ENCODE results near the gene SPDYE16.

DNA sequence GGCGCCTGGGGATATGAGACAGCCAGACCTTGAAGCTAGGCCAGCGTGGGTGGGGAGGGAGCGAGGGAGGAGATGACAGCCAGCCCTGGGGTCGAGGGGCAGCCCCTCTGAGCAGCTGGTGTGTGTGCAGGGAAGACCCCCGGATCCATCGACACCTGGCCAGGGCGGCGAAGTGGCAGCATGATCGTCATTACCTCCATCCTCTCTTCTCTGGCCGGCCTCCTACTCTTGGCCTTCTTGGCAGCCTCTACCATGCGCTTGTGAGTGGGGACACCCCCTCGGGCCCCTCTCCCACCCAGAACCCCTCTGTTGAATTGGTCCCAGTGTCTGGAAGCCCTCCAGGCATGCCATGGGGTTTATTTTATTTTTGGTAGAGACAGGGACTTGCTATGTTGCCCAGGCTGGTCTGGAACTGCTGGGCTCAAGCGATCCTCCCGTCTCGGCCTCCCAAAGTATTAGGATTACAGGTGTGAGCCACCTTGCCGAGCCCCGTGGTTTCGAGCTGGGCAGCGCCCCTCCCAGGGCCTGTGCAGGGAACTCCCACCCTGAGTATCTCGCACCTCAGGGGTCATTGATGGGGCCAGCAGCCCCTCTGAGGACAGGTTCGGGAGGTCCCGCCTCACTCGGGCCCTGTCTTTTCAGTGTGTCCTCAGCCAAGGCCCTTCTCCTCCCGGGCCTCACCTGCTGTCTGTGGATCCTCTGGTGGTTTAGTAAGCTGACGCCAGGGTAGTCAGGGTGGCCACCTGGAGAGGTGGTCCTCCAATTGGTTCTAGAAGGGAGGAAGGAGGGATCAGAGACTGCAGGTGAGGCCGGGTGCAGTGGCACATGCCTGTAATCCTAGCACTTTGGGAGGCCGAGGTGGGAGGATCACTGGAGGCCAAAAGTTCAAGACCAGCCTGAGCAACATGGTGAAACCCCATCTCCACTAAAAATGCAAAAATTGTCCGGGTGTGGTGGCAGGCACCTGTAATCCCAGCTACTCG lies 29.0 kb downstream of the SPDYE16 start:
- TF ChIP-seq GATA2 (IDR thresholded peaks at IDR 0.05; ENCODE audit: low read depth, low read length) (no peak), GATA3 (IDR thresholded peaks at IDR 0.05; ENCODE audit: low read depth, low read length) (no peak)
